GM23338 (cell line): Measurements from ENCODE around the gene GTF3C1. TPM values are rescaled to one million over a fixed set of nuclear protein-coding genes. Genes with fewer than 3 reads are reported as not detected.

Experiments used
- ATAC-seq: fragments of 200-7000 bp; cut with Tn5 transposase; 3 replicates; pipeline ENCODE4 v1.9.1; 2020
- DNase-seq: peaks from one replicate; pipeline ENCODE4 v3.0.0-alpha.2; 2015; ENCODE audit warnings: low spot score
- H2AFZ ChIP-seq: fragments of 200-600 bp; sonication (generic); 2 replicates; pipeline ENCODE4 v1.8.0; 2016; ENCODE audit warnings: antibody characterized with exemption, mild to moderate bottlenecking, moderate library complexity
- H3F3A ChIP-seq: fragments of 200-600 bp; sonication (generic); replicated peaks from 2 replicates; pipeline ENCODE4 v1.8.0; 2017; ENCODE audit warnings: antibody characterized with exemption, mixed run types, low read depth
- H3K27ac ChIP-seq: fragments of 200-600 bp; sonication (generic); 2 replicates; pipeline ENCODE4 v1.6.1; 2016; ENCODE audit warnings: low read depth
- H3K27me3 ChIP-seq: fragments of 200-600 bp; sonication (generic); 2 replicates; pipeline ENCODE4 v1.8.0; 2016; ENCODE audit warnings: mild to moderate bottlenecking, mixed run types, moderate library complexity; ENCODE audit not compliant: insufficient read depth
- H3K36me3 ChIP-seq: fragments of 200-600 bp; sonication (generic); 2 replicates; pipeline ENCODE4 v1.8.0; 2016; ENCODE audit warnings: mild to moderate bottlenecking; ENCODE audit not compliant: insufficient read depth
- H3K4me1 ChIP-seq: fragments of 200-600 bp; sonication (generic); 2 replicates; pipeline ENCODE4 v1.8.0; 2016; ENCODE audit warnings: mild to moderate bottlenecking, moderate library complexity; ENCODE audit not compliant: insufficient read depth
- H3K4me2 ChIP-seq: fragments of 200-600 bp; sonication (generic); 2 replicates; pipeline ENCODE4 v1.7.1; 2017; ENCODE audit warnings: mixed run types
- H3K4me3 ChIP-seq: fragments of 200-600 bp; sonication (generic); 2 replicates; pipeline ENCODE4 v1.6.1; 2016; ENCODE audit warnings: mixed run types
- H3K79me2 ChIP-seq: fragments of 200-600 bp; sonication (generic); replicated peaks from 2 replicates; pipeline ENCODE4 v1.8.0; 2017; ENCODE audit warnings: mild to moderate bottlenecking; ENCODE audit not compliant: insufficient read depth
- H3K9me2 ChIP-seq: fragments of 200-600 bp; sonication (generic); 2 replicates; pipeline ENCODE4 v1.8.0; 2017; ENCODE audit not compliant: insufficient read depth
- H4K20me1 ChIP-seq: fragments of 200-600 bp; sonication (generic); replicated peaks from 2 replicates; pipeline ENCODE4 v1.8.0; 2017; ENCODE audit warnings: mild to moderate bottlenecking; ENCODE audit not compliant: insufficient read depth
- H3K27ac Mint-ChIP-seq: 2 replicates; pipeline ENCODE4 v1.8.0; 2020; ENCODE audit warnings: inconsistent platforms, mild to moderate bottlenecking, moderate library complexity, mixed read lengths
- H3K27me3 Mint-ChIP-seq: 3 replicates; pipeline ENCODE4 v1.8.0; 2022; ENCODE audit warnings: low read depth, mild to moderate bottlenecking, moderate library complexity, mixed read lengths, inconsistent platforms; ENCODE audit not compliant: insufficient read depth, poor library complexity
- H3K36me3 Mint-ChIP-seq: 3 replicates; pipeline ENCODE4 v1.8.0; 2021; ENCODE audit warnings: low read depth, mild to moderate bottlenecking, inconsistent platforms, moderate library complexity, mixed read lengths
- H3K4me1 Mint-ChIP-seq: 3 replicates; pipeline ENCODE4 v1.8.0; 2020; ENCODE audit warnings: mild to moderate bottlenecking, inconsistent platforms, mixed read lengths
- H3K4me3 Mint-ChIP-seq: 3 replicates; pipeline ENCODE4 v1.8.0; 2021; ENCODE audit warnings: moderate library complexity, mild to moderate bottlenecking, inconsistent platforms, mixed read lengths
- H3K9me3 Mint-ChIP-seq: 3 replicates; pipeline ENCODE4 v1.8.0; 2020; ENCODE audit warnings: moderate library complexity, mild to moderate bottlenecking, inconsistent platforms, mixed read lengths
- CREB1 ChIP-seq: fragments of 250-450 bp; sonication (Bioruptor Pico); IDR thresholded peaks from 2 replicates; pipeline ENCODE4 v1.5.0; 2020; ENCODE audit warnings: low read depth, mild to moderate bottlenecking, moderate library complexity
- EZH2 ChIP-seq: fragments of 200-600 bp; sonication (generic); IDR thresholded peaks from one replicate; pipeline ENCODE4 v1.8.0; 2017; ENCODE audit warnings: antibody characterized with exemption, mild to moderate bottlenecking, low read depth; ENCODE audit not compliant: unreplicated experiment
- EZH2phosphoT487 ChIP-seq: fragments of 200-600 bp; sonication (generic); IDR thresholded peaks from one replicate; pipeline ENCODE4 v1.8.1; 2018; ENCODE audit warnings: antibody characterized with exemption; ENCODE audit not compliant: unreplicated experiment
- JUNB ChIP-seq: IDR thresholded peaks from one replicate; pipeline ENCODE4 v1.6.1; 2016; ENCODE audit warnings: antibody characterized with exemption; ENCODE audit not compliant: unreplicated experiment
- NANOG ChIP-seq: IDR thresholded peaks from 2 replicates; pipeline ENCODE4 v1.6.1; 2016; ENCODE audit warnings: antibody characterized with exemption, borderline replicate concordance
- POLR2AphosphoS5 ChIP-seq: IDR thresholded peaks from 2 replicates; pipeline ENCODE4 v1.6.1; 2016; ENCODE audit warnings: antibody characterized with exemption, low read depth
- STAT1 ChIP-seq: IDR thresholded peaks from one replicate; pipeline ENCODE4 v1.6.1; 2016; ENCODE audit warnings: antibody characterized with exemption; ENCODE audit not compliant: unreplicated experiment
- ZNF114 ChIP-seq: fragments of 250-450 bp; sonication (Bioruptor Pico); IDR thresholded peaks from 2 replicates; pipeline ENCODE4 v1.5.0; 2020; ENCODE audit warnings: mild to moderate bottlenecking, moderate library complexity
- ZNF331 ChIP-seq: fragments of 250-450 bp; sonication (Bioruptor Pico); IDR thresholded peaks from 2 replicates; pipeline ENCODE4 v1.5.0; 2020; ENCODE audit warnings: low read depth, mild to moderate bottlenecking, moderate library complexity
- polyA plus RNA-seq: library from polyadenylated mRNA; unstranded; fragments of >200 nt; fragmentation: Nextera tagmentation; extraction: Ambion mirVana; gene quantifications from 2 replicates; pipeline ENCODE4 v1.2.1, GENCODE V29; 2016
- total RNA-seq: library from RNA; depleted of rRNA; stranded (reverse); fragments of >200 nt; shearing (Covaris generic); gene quantifications from 2 replicates; pipeline ENCODE4 v1.2.3, GENCODE V29; 2014
- TF ChIP-seq, protein P1 (sequence below): IDR thresholded peaks from 2 replicates; pipeline ENCODE4 v1.6.1; 2016; ENCODE audit warnings: antibody characterized with exemption
- TF ChIP-seq, protein P2 (sequence below): fragments of 250-450 bp; sonication (Bioruptor Pico); IDR thresholded peaks from 2 replicates; pipeline ENCODE4 v1.5.0; 2020; ENCODE audit warnings: mild to moderate bottlenecking, moderate library complexity
- TF ChIP-seq, protein P3 (sequence below), 2 experiments: fragments of 200-600 bp in 1 of 2; sonication (generic) in 1 of 2; conservative IDR thresholded peaks; 2 replicates each; pipeline versions ENCODE4 v1.5.1 to v1.6.1; 2016 to 2017; ENCODE audit warnings: antibody characterized with exemption in 2 of 2, low read depth in 2 of 2, mild to moderate bottlenecking in 2 of 2, moderate library complexity in 1 of 2
- TF ChIP-seq, protein P4 (sequence below): IDR thresholded peaks from one replicate; pipeline ENCODE4 v1.6.1; 2018; ENCODE audit warnings: antibody characterized with exemption; ENCODE audit not compliant: unreplicated experiment

GTF3C1 gene
- total and polyA plus RNA-seq, 2 experiments from 2014 or later = 78.5 to 138 TPM

DNA sequence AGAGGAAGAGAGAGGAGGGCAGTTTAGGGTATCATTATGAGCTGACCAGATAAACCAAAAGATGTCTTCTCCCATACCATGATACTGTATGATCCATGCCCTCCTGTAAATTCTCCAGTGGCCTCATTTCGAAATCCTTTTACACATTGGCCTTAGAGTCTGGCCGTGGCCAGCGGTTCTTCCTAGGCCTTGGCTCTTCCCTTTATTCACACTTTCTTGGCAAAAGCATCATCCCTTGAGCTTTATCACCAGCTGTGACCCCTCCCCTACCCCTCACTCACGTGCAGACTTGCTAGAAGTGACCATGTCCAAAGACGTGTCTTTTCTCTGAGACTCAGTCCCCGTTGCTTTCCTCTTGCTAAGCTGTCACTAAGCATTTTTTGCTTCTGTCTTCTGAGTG lies 23.0 kb upstream of the GTF3C1 start:
- H3K4me2 ChIP-seq = no peak overlapping the region

More for the DNA sequence above, 23.0 kb upstream of the GTF3C1 start:
- Mint-ChIP-seq H3K4me1 (no peaks in the 10 kb centered on the region), H3K27ac (no peak overlapping the region), H3K36me3 (no peaks in the 10 kb centered on the region), H3K27me3 (no peaks in the 10 kb centered on the region), H3K9me3 (no peaks in the 10 kb centered on the region), H3K4me3 (no peak overlapping the region)
- Histone ChIP-seq H3F3A (no peaks in the 10 kb centered on the region), H3K27ac (no peak overlapping the region), H2AFZ (no peak overlapping the region), H3K4me1 (no peaks in the 10 kb centered on the region), H3K79me2 (no peaks in the 10 kb centered on the region), H3K27me3 (no peaks in the 10 kb centered on the region), H3K4me3 (no peak overlapping the region), H3K9me2 (no peaks in the 10 kb centered on the region), H3K36me3 (no peaks in the 10 kb centered on the region), H4K20me1 (no peaks in the 10 kb centered on the region; the same call in 1 of the 2 replicates)
- DNase-seq (no peak), ATAC-seq (no peak)
- TF ChIP-seq, protein P1, sequence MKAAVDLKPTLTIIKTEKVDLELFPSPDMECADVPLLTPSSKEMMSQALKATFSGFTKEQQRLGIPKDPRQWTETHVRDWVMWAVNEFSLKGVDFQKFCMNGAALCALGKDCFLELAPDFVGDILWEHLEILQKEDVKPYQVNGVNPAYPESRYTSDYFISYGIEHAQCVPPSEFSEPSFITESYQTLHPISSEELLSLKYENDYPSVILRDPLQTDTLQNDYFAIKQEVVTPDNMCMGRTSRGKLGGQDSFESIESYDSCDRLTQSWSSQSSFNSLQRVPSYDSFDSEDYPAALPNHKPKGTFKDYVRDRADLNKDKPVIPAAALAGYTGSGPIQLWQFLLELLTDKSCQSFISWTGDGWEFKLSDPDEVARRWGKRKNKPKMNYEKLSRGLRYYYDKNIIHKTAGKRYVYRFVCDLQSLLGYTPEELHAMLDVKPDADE = no peak
- TF ChIP-seq, protein P2, sequence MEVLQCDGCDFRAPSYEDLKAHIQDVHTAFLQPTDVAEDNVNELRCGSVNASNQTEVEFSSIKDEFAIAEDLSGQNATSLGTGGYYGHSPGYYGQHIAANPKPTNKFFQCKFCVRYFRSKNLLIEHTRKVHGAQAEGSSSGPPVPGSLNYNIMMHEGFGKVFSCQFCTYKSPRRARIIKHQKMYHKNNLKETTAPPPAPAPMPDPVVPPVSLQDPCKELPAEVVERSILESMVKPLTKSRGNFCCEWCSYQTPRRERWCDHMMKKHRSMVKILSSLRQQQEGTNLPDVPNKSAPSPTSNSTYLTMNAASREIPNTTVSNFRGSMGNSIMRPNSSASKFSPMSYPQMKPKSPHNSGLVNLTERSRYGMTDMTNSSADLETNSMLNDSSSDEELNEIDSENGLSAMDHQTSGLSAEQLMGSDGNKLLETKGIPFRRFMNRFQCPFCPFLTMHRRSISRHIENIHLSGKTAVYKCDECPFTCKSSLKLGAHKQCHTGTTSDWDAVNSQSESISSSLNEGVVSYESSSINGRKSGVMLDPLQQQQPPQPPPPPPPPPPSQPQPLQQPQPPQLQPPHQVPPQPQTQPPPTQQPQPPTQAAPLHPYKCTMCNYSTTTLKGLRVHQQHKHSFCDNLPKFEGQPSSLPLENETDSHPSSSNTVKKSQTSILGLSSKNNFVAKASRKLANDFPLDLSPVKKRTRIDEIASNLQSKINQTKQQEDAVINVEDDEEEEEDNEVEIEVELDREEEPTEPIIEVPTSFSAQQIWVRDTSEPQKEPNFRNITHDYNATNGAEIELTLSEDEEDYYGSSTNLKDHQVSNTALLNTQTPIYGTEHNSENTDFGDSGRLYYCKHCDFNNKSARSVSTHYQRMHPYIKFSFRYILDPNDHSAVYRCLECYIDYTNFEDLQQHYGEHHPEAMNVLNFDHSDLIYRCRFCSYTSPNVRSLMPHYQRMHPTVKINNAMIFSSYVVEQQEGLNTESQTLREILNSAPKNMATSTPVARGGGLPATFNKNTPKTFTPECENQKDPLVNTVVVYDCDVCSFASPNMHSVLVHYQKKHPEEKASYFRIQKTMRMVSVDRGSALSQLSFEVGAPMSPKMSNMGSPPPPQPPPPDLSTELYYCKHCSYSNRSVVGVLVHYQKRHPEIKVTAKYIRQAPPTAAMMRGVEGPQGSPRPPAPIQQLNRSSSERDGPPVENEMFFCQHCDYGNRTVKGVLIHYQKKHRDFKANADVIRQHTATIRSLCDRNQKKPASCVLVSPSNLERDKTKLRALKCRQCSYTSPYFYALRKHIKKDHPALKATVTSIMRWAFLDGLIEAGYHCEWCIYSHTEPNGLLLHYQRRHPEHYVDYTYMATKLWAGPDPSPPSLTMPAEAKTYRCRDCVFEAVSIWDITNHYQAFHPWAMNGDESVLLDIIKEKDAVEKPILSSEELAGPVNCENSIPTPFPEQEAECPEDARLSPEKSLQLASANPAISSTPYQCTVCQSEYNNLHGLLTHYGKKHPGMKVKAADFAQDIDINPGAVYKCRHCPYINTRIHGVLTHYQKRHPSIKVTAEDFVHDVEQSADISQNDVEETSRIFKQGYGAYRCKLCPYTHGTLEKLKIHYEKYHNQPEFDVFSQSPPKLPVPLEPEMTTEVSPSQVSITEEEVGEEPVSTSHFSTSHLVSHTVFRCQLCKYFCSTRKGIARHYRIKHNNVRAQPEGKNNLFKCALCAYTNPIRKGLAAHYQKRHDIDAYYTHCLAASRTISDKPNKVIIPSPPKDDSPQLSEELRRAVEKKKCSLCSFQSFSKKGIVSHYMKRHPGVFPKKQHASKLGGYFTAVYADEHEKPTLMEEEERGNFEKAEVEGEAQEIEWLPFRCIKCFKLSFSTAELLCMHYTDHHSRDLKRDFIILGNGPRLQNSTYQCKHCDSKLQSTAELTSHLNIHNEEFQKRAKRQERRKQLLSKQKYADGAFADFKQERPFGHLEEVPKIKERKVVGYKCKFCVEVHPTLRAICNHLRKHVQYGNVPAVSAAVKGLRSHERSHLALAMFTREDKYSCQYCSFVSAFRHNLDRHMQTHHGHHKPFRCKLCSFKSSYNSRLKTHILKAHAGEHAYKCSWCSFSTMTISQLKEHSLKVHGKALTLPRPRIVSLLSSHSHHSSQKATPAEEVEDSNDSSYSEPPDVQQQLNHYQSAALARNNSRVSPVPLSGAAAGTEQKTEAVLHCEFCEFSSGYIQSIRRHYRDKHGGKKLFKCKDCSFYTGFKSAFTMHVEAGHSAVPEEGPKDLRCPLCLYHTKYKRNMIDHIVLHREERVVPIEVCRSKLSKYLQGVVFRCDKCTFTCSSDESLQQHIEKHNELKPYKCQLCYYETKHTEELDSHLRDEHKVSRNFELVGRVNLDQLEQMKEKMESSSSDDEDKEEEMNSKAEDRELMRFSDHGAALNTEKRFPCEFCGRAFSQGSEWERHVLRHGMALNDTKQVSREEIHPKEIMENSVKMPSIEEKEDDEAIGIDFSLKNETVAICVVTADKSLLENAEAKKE (CRISPR knock-in tag) = no peak
- no peak for TF ChIP-seq ZNF331 (CRISPR knock-in tag)
- TF ChIP-seq, protein P3, sequence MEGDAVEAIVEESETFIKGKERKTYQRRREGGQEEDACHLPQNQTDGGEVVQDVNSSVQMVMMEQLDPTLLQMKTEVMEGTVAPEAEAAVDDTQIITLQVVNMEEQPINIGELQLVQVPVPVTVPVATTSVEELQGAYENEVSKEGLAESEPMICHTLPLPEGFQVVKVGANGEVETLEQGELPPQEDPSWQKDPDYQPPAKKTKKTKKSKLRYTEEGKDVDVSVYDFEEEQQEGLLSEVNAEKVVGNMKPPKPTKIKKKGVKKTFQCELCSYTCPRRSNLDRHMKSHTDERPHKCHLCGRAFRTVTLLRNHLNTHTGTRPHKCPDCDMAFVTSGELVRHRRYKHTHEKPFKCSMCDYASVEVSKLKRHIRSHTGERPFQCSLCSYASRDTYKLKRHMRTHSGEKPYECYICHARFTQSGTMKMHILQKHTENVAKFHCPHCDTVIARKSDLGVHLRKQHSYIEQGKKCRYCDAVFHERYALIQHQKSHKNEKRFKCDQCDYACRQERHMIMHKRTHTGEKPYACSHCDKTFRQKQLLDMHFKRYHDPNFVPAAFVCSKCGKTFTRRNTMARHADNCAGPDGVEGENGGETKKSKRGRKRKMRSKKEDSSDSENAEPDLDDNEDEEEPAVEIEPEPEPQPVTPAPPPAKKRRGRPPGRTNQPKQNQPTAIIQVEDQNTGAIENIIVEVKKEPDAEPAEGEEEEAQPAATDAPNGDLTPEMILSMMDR (conservative IDR thresholded peaks at IDR 0.05; ENCODE audit: low read depth in 2 of 2) = no peak
- no peak for TF ChIP-seq JUNB
- TF ChIP-seq, protein P4, sequence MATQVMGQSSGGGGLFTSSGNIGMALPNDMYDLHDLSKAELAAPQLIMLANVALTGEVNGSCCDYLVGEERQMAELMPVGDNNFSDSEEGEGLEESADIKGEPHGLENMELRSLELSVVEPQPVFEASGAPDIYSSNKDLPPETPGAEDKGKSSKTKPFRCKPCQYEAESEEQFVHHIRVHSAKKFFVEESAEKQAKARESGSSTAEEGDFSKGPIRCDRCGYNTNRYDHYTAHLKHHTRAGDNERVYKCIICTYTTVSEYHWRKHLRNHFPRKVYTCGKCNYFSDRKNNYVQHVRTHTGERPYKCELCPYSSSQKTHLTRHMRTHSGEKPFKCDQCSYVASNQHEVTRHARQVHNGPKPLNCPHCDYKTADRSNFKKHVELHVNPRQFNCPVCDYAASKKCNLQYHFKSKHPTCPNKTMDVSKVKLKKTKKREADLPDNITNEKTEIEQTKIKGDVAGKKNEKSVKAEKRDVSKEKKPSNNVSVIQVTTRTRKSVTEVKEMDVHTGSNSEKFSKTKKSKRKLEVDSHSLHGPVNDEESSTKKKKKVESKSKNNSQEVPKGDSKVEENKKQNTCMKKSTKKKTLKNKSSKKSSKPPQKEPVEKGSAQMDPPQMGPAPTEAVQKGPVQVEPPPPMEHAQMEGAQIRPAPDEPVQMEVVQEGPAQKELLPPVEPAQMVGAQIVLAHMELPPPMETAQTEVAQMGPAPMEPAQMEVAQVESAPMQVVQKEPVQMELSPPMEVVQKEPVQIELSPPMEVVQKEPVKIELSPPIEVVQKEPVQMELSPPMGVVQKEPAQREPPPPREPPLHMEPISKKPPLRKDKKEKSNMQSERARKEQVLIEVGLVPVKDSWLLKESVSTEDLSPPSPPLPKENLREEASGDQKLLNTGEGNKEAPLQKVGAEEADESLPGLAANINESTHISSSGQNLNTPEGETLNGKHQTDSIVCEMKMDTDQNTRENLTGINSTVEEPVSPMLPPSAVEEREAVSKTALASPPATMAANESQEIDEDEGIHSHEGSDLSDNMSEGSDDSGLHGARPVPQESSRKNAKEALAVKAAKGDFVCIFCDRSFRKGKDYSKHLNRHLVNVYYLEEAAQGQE = no peak
- no peak for TF ChIP-seq CREB1 (CRISPR knock-in tag)
- no peak for TF ChIP-seq EZH2phosphoT487
- TF ChIP-seq POLR2AphosphoS5 = no peak
- no peak for TF ChIP-seq STAT1
- TF ChIP-seq EZH2 = no peak
- no peak for TF ChIP-seq NANOG
- TF ChIP-seq ZNF114 = no peak
